Gastroesophageal sphincter (tissue), 3 donors: ENCODE data around the gene AMZ1.

ENCODE experiments used
- POLR2AphosphoS5 ChIP-seq: sonication (generic); formaldehyde crosslinking; IDR thresholded peaks from one replicate; pipeline ENCODE4 v1.6.1; 2017; ENCODE audit warnings: antibody characterized with exemption
- TF ChIP-seq, protein P1 (sequence below), 4 experiments: fragments of 200-600 bp in 2 of 4; fragments of 450-650 bp in 2 of 4; sonication (generic) in 1 of 4; IDR thresholded peaks; one replicate each; pipeline ENCODE4 v1.5.1; 2017 to 2019; ENCODE audit warnings: antibody characterized with exemption in 4 of 4, mild to moderate bottlenecking in 2 of 4, moderate library complexity in 2 of 4

DNA sequence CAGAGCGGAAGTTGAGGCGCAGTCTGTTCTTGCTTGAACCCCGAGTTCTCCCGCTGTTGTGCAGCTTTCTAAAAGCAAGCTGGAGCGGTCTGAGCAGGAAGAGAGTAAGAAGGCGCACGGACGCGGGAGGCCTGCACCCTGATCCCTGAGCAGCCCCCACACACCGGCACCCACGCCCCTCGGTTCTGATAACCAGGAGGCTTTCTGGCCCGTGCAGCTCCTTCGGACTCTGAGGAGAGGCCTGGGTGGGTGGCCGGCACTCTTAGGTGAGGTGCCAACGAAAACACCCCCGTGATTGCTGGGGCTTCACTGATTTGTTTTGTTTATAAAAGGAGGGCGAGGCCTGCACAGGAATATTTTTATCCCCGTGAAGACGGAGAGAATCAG lies 28.9 kb downstream of the AMZ1 start:
- TF ChIP-seq, protein P1, sequence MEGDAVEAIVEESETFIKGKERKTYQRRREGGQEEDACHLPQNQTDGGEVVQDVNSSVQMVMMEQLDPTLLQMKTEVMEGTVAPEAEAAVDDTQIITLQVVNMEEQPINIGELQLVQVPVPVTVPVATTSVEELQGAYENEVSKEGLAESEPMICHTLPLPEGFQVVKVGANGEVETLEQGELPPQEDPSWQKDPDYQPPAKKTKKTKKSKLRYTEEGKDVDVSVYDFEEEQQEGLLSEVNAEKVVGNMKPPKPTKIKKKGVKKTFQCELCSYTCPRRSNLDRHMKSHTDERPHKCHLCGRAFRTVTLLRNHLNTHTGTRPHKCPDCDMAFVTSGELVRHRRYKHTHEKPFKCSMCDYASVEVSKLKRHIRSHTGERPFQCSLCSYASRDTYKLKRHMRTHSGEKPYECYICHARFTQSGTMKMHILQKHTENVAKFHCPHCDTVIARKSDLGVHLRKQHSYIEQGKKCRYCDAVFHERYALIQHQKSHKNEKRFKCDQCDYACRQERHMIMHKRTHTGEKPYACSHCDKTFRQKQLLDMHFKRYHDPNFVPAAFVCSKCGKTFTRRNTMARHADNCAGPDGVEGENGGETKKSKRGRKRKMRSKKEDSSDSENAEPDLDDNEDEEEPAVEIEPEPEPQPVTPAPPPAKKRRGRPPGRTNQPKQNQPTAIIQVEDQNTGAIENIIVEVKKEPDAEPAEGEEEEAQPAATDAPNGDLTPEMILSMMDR (IDR thresholded peaks at IDR 0.05) = no peak
- TF ChIP-seq POLR2AphosphoS5 = no peak
